ENCODE measurements around the gene SYPL1. TPM values are rescaled to one million over a fixed set of nuclear protein-coding genes. Genes with fewer than 3 reads are reported as not detected.

The SYPL1 gene
- total and polyA plus RNA-seq, 2 donors (not counting 3 experiments of a cell fraction or from before 2014, with no cell fraction given): 59.8 to 67.1 TPM

DNA sequence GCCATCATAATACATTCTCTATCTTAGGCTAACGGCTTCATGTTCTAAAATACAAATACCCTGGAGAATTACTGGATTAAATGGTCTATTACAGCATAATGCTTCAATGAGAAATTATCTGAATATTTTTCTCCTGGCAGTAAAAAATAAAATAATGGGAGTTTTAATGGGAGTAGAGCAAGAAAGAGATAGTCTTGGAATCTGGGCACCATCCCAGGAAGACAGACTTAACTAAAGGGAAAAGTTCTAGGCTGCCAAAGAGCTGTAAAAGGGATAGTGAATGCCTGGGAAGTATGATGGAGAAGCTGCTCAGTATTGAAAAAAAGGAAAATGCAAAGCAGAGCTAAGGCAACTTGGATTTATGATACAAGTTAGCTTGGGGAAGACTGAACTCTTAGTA is 12.1 kb upstream of the SYPL1 start:
- intact Hi-C loops (cut with micrococcal nuclease): no loop called here
- Histone ChIP-seq H3K9me1 (replicated peaks; ENCODE audit: control insufficient read depth, extremely low read depth, insufficient read depth, low read length) (no peaks in the 10 kb centered on the region), H3K4me2 (ENCODE audit: insufficient read depth, low read length) (no peak overlapping the region), H3K4me1 (ENCODE audit: control insufficient read depth, extremely low read depth, insufficient read depth, low read length) (peaks cover 8% of the 10 kb centered on the region), H3K9me3 (replicated peaks; ENCODE audit: control insufficient read depth, insufficient read depth, low read length) (no peaks in the 10 kb centered on the region), H3K27me3 (ENCODE audit: control insufficient read depth in 2 of 2, insufficient read depth in 2 of 2, low read length in 2 of 2) (peaks cover 3 to 5% of the 10 kb centered on the region in 2 experiments), H3K79me2 (ENCODE audit: control insufficient read depth, insufficient read depth, low read length) (no peaks in the 10 kb centered on the region), H3K4me3 (replicated peaks in 1 of 3; ENCODE audit: insufficient read depth in 1 of 3, low read depth in 1 of 3, low read length in 3 of 3) (no peak overlapping the region), H2AFZ (ENCODE audit: low read depth, low read length) (no peak overlapping the region), H3K9ac (replicated peaks; ENCODE audit: extremely low read depth, insufficient read depth, low read length) (no peak overlapping the region), H3K27ac (ENCODE audit: insufficient read depth, low read depth, low read length) (no peak overlapping the region), H4K20me1 (replicated peaks; ENCODE audit: control insufficient read depth, extremely low read depth, insufficient read depth, low read length) (no peaks in the 10 kb centered on the region), H3K36me3 (ENCODE audit: control insufficient read depth in 2 of 2, extremely low read depth in 1 of 2, insufficient read depth in 2 of 2, low read length in 2 of 2) (no peaks in the 10 kb centered on the region)
- DNase-seq (ENCODE audit: low read depth, low spot score): no peak
- no peak for FAIRE-seq
- BruUV-seq (replicated peaks): no TSS peak
- dilution Hi-C loops (cut with MboI; ENCODE audit: extremely low pct_ligation_motif_present, low sequenced_read_pairs): no loop called here
- CTCF ChIA-PET: interaction anchor here (1.0 kb wide), 1 partner anchor 12 kb away, joined by 3 read pairs; the partner anchor contains the start of gene SYPL1
- no peak for TF ChIP-seq POLR2A (IDR thresholded peaks at IDR 0.05; ENCODE audit: low read depth, low read length)
- TF ChIP-seq JUN (IDR thresholded peaks at IDR 0.05; ENCODE audit: borderline replicate concordance, insufficient read depth, insufficient read length, low read depth): no peak
- TF ChIP-seq, protein P1, sequence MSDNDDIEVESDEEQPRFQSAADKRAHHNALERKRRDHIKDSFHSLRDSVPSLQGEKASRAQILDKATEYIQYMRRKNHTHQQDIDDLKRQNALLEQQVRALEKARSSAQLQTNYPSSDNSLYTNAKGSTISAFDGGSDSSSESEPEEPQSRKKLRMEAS (IDR thresholded peaks at IDR 0.05; ENCODE audit: insufficient read depth, insufficient read length): no peak
- no peak for TF ChIP-seq EZH2 (IDR thresholded peaks at IDR 0.05; ENCODE audit: borderline replicate concordance, low read depth, low read length, severe bottlenecking)
- TF ChIP-seq GATA2 (IDR thresholded peaks at IDR 0.05; ENCODE audit: insufficient read depth, insufficient read length, low read depth, low read length): no peak
- TF ChIP-seq POLR2AphosphoS5 (IDR thresholded peaks at IDR 0.05; ENCODE audit: insufficient read depth, low read depth, low read length): no peak
- TF ChIP-seq, protein P2, sequence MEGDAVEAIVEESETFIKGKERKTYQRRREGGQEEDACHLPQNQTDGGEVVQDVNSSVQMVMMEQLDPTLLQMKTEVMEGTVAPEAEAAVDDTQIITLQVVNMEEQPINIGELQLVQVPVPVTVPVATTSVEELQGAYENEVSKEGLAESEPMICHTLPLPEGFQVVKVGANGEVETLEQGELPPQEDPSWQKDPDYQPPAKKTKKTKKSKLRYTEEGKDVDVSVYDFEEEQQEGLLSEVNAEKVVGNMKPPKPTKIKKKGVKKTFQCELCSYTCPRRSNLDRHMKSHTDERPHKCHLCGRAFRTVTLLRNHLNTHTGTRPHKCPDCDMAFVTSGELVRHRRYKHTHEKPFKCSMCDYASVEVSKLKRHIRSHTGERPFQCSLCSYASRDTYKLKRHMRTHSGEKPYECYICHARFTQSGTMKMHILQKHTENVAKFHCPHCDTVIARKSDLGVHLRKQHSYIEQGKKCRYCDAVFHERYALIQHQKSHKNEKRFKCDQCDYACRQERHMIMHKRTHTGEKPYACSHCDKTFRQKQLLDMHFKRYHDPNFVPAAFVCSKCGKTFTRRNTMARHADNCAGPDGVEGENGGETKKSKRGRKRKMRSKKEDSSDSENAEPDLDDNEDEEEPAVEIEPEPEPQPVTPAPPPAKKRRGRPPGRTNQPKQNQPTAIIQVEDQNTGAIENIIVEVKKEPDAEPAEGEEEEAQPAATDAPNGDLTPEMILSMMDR (IDR thresholded peaks at IDR 0.05; ENCODE audit: extremely low read depth in 1 of 2, insufficient read depth in 1 of 2, low read depth in 1 of 2, low read length in 2 of 2): no peak
- TF ChIP-seq MYC (IDR thresholded peaks at IDR 0.05; ENCODE audit: low read depth, low read length): no peak
- TF ChIP-seq FOS (IDR thresholded peaks at IDR 0.05; ENCODE audit: borderline replicate concordance, insufficient read depth, low read length): no peak
- POLR2A ChIA-PET: no interaction called here

All from endothelial cell of umbilical vein (primary cell).